ENCODE measurements around the gene CMTM3. TPM values are rescaled to one million over a fixed set of nuclear protein-coding genes. Genes with fewer than 3 reads are reported as not detected.

Gene CMTM3
- total RNA-seq, 1 experiment from 2014 or later, result 12.8 TPM

DNA sequence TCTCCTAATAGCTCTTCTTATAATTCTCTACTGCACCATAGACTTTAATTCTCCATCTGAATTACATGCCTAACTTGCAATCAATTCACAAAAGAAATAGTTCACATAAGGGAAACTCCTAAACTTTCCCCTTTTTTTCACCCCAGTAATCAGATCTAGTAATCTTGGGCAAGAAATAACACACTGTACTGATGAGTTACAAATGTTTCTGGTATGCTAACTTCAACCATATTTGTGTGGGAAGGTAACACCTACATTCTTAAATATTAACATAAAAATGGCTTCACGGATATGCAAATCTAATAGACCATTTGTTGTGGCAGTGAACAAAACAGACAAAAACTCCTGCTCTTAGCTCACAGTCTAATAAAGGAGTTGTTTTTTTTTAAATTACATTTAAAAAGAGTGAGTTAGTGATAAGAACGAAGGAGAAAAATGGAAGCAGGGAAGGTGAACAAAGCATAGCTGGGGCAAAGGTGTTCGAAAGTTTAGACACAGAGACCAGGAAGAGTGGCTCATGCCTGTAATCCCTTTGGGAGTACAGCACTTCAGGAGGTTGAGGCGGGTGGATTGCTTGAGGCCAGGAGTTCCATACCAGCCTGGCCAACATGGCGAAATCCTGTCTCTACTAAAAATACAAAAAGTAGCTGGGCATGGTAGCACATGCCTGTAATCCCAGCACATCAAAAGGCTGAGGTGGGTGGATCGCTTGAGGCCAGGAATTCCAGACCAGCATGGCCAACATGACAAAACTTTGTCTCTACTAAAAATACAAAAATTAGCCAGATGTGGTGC is 34.8 kb downstream of the CMTM3 start:
- Histone ChIP-seq H3K9me3 (ENCODE audit: control insufficient read depth in 1 of 2, insufficient read depth in 1 of 2, low read depth in 1 of 2, low read length in 2 of 2) (no peaks in the 10 kb centered on the region), H3K36me3 (ENCODE audit: control insufficient read depth in 1 of 2, insufficient read depth in 2 of 2, low read length in 2 of 2) (no peaks in the 10 kb centered on the region), H3K4me2 (ENCODE audit: low read length) (no peak overlapping the region), H3K27ac (ENCODE audit: low read depth, low read length) (no peak overlapping the region), H3K4me1 (ENCODE audit: control insufficient read depth in 1 of 2, insufficient read depth in 2 of 2, low read length in 2 of 2) (peaks cover 4 to 11% of the 10 kb centered on the region in 2 experiments; a peak in 2 of 4 replicates), H2AFZ (ENCODE audit: low read depth, low read length, poor library complexity, severe bottlenecking) (no peak overlapping the region), H4K20me1 (ENCODE audit: insufficient read depth) (no peaks in the 10 kb centered on the region), H3K4me3 (replicated peaks in 1 of 2; ENCODE audit: low read depth in 1 of 2, low read length in 2 of 2) (no peak overlapping the region), H3K9me2 (ENCODE audit: insufficient read depth) (no peaks in the 10 kb centered on the region), H3K9ac (ENCODE audit: low read length) (no peak overlapping the region), H3K27me3 (ENCODE audit: insufficient read depth, low read length) (no peaks in the 10 kb centered on the region), H3K79me2 (ENCODE audit: insufficient read depth, low read length) (peaks cover 5% of the 10 kb centered on the region; the same call in 1 of the 2 replicates)
- RAD21 ChIA-PET (ENCODE audit: low non-redundant PET in 1 of 2, low total read pairs in 2 of 2, uncharacterized antibody in 2 of 2, unreplicated experiment in 2 of 2), result no interaction called here
- TF ChIP-seq ZNF274 (IDR thresholded peaks at IDR 0.05; ENCODE audit: low read depth, low read length) (no peak), SP1 (IDR thresholded peaks at IDR 0.05; ENCODE audit: low read depth) (no peak), POLR2AphosphoS5 (IDR thresholded peaks at IDR 0.05; ENCODE audit: low read depth, low read length) (no peak), POLR2A (IDR thresholded peaks at IDR 0.05; ENCODE audit: borderline replicate concordance, extremely low read depth, insufficient read depth, insufficient read length) (no peak), RAD21 (IDR thresholded peaks at IDR 0.05; ENCODE audit: low read depth) (no peak), SRF (IDR thresholded peaks at IDR 0.05; ENCODE audit: low read depth) (no peak), CTCF (IDR thresholded peaks at IDR 0.05 in 2 of 3, conservative IDR thresholded peaks at IDR 0.05 in 1 of 3; ENCODE audit: borderline replicate concordance in 1 of 3, insufficient read depth in 1 of 3, low read depth in 2 of 3, low read length in 2 of 3) (no peak), ZFX (IDR thresholded peaks at IDR 0.05) (no peak)
- no TSS peak for BruUV-seq (replicated peaks)
- CTCF ChIA-PET, result interaction anchor here (1.2 to 3.2 kb wide), 2 partner anchors 11 to 31 kb away, joined by 4 to 10 read pairs; no protein-coding TSS in a partner anchor
- no peak for DNase-seq (ENCODE audit: low read depth, low spot score)
- POLR2A ChIA-PET, result no interaction called here
- intact Hi-C loops (cut with micrococcal nuclease), result no loop called here
- ATAC-seq, result no peak

Data from HCT116 (cell line).